Transverse colon (tissue), 4 donors: ENCODE measurements around the gene PPFIA3. TPM values are rescaled to one million over a fixed set of nuclear protein-coding genes. Genes with fewer than 3 reads are reported as not detected.

ENCODE experiments used
- DNase-seq: peaks from one replicate; pipeline ENCODE4 v3.0.0-alpha.2; 2019
- H3K27ac ChIP-seq, 4 donors: fragments of 200-600 bp; sonication (generic); 2 replicates each; pipeline ENCODE4 v1.5.1; 2016 to 2018; ENCODE audit warnings: inconsistent platforms in 4 of 4
- H3K27me3 ChIP-seq: fragments of 200-600 bp; sonication (generic); 2 replicates; pipeline ENCODE4 v1.5.1; 2017; ENCODE audit warnings: inconsistent platforms
- H3K36me3 ChIP-seq, 4 donors: fragments of 200-600 bp; sonication (generic); 2 replicates each; pipeline ENCODE4 v1.5.1; 2017 to 2019; ENCODE audit warnings: inconsistent platforms in 4 of 4
- H3K4me1 ChIP-seq, 4 donors: fragments of 200-600 bp; sonication (generic); 2 replicates each; pipeline ENCODE4 v1.5.1; 2017 to 2020; ENCODE audit warnings: inconsistent platforms in 4 of 4
- H3K4me3 ChIP-seq, 4 donors: fragments of 200-600 bp; sonication (generic); 1 replicate in 1 of 4; 2 replicates in 3 of 4; pipeline versions ENCODE4 v1.5.1 to v1.6.1; 2017 to 2019; ENCODE audit warnings: inconsistent platforms in 4 of 4
- H3K9me3 ChIP-seq, 2 donors: fragments of 200-600 bp; sonication (generic); 2 replicates each; pipeline ENCODE4 v1.5.1; 2017 to 2019; ENCODE audit warnings: inconsistent platforms in 2 of 2
- CTCF ChIP-seq, 5 experiments: fragments of 200-600 bp in 3 of 5; fragments of 450-650 bp in 2 of 5; sonication (generic) in 3 of 5; IDR thresholded peaks; 1 replicate in 2 of 5; 2 replicates in 3 of 5; pipeline ENCODE4 v1.5.1; 2016 to 2017; ENCODE audit warnings: antibody characterized with exemption in 5 of 5, inconsistent platforms in 3 of 5, mild to moderate bottlenecking in 2 of 5, moderate library complexity in 1 of 5
- EP300 ChIP-seq: sonication (generic); formaldehyde crosslinking; IDR thresholded peaks from one replicate; pipeline ENCODE4 v1.6.1; 2017; ENCODE audit warnings: antibody characterized with exemption, low read depth
- POLR2A ChIP-seq: fragments of 450-650 bp; IDR thresholded peaks from one replicate; pipeline ENCODE4 v1.6.1; 2016; ENCODE audit warnings: antibody characterized with exemption, mild to moderate bottlenecking, moderate library complexity
- POLR2AphosphoS5 ChIP-seq, 3 donors: sonication (generic); formaldehyde crosslinking; IDR thresholded peaks; one replicate each; pipeline ENCODE4 v1.6.1; 2016; ENCODE audit warnings: antibody characterized with exemption in 3 of 3
- WGBS, 2 donors: methylation state at CpG; one replicate each; pipeline ENCODE4 v1.1.5; 2018; ENCODE audit warnings: low coverage in 1 of 2; 5-methylcytosine and 5-hydroxymethylcytosine counted together
- in situ Hi-C, 4 donors: fragments of 200-750 bp; cut with MboI; loops; one replicate each; pipeline versions ENCODE4 v1.15.0 to v1.15.1; 2017; ENCODE audit warnings: low sequenced_read_pairs in 3 of 4, low pct_ligation_motif_present in 1 of 4, low pct_unique_long_range_greater_than_20kb in 1 of 4
- intact Hi-C: fragments of 100-400 bp; cut with DNase I; formaldehyde crosslinking; loops from one replicate; pipeline ENCODE4 v1.15.1; 2023; ENCODE audit warnings: low total_unique reads
- total RNA-seq, 4 donors: library from RNA; depleted of rRNA; stranded (reverse); fragments of >200 nt; gene quantifications; one replicate each; pipeline ENCODE4 v1.1.0, GENCODE V29; 2016

Gene PPFIA3
- total RNA-seq, 4 donors from 2014 or later = 18.6 to 106 (median 19.9) TPM

- peaks cover 0 to 3% (median 0%) of the 10 kb centered on the region in 4 donors for H3K4me1 ChIP-seq
- no peaks in the 10 kb centered on the region for H3K27me3 ChIP-seq
- H3K27ac ChIP-seq = no peak overlapping the region
- in situ Hi-C loops (loop anchor here (5.0 to 25.0 kb wide), 4 partner anchors 50 to 128 kb away; no protein-coding TSS in a partner anchor), intact Hi-C loops (loop anchor here (5.0 kb wide), 2 partner anchors 53 to 108 kb away; no protein-coding TSS in a partner anchor)
- H3K36me3 ChIP-seq = peaks cover 0 to 59% (median 29%) of the 10 kb centered on the region in 4 donors
- H3K9me3 ChIP-seq = no peaks in the 10 kb centered on the region
- WGBS, 2 donors = 79 to 83% methylated on average over 14 to 23 of the region's 23 CpGs
- no peak for TF ChIP-seq POLR2AphosphoS5 (IDR thresholded peaks at IDR 0.05)
- no peak for TF ChIP-seq POLR2A
- TF ChIP-seq CTCF (IDR thresholded peaks at IDR 0.05) = no peak
- no peak for TF ChIP-seq EP300
- DNase-seq = no peak
- H3K4me3 ChIP-seq = no peak overlapping the region
Measured at GRCh38 chr19:49094505-49095482, 24.6 kb upstream of the PPFIA3 start.

GRCh38 chr19:49097453-49098288, 21.7 kb upstream of the PPFIA3 start:
- no peak overlapping the region for H3K27ac ChIP-seq
- peaks cover 0 to 57% (median 24%) of the 10 kb centered on the region in 4 donors for H3K36me3 ChIP-seq
- in situ Hi-C loops = loop anchor here (10.0 to 25.0 kb wide), 3 partner anchors 47 to 115 kb away; no protein-coding TSS in a partner anchor
- intact Hi-C loops = loop anchor here (5.0 kb wide), 2 partner anchors 50 to 105 kb away; no protein-coding TSS in a partner anchor
- no peak for TF ChIP-seq POLR2A
- no peak for TF ChIP-seq EP300
- TF ChIP-seq CTCF (IDR thresholded peaks at IDR 0.05) = peak; percentile 96 to 100 (median 99)
- peak in 1 of 3 donors; percentile 9 for TF ChIP-seq POLR2AphosphoS5 (IDR thresholded peaks at IDR 0.05)
- no peaks in the 10 kb centered on the region for H3K9me3 ChIP-seq
- WGBS, 2 donors = 47 to 52% methylated on average over 3 to 8 of the region's 8 CpGs
- no peak overlapping the region for H3K4me3 ChIP-seq
- H3K27me3 ChIP-seq = no peaks in the 10 kb centered on the region
- H3K4me1 ChIP-seq = peaks cover 0 to 3% (median 0%) of the 10 kb centered on the region in 4 donors
- peak; percentile 77 for DNase-seq

GRCh38 chr19:49098795-49099194, 20.5 kb upstream of the PPFIA3 start:
- TF ChIP-seq CTCF (IDR thresholded peaks at IDR 0.05) = no peak
- no peak for DNase-seq
- in situ Hi-C loops = loop anchor here (10.0 to 25.0 kb wide), 3 partner anchors 46 to 114 kb away; no protein-coding TSS in a partner anchor
- intact Hi-C loops = loop anchor here (5.0 kb wide), 2 partner anchors 49 to 104 kb away; no protein-coding TSS in a partner anchor
- H3K9me3 ChIP-seq = no peaks in the 10 kb centered on the region
- H3K27ac ChIP-seq = no peak overlapping the region
- 57 to 90% methylated on average over 2 to 4 of the region's 4 CpGs for WGBS, 2 donors
- no peak overlapping the region for H3K4me3 ChIP-seq
- peaks cover 0 to 63% (median 21%) of the 10 kb centered on the region in 4 donors for H3K36me3 ChIP-seq
- peaks cover 0 to 3% (median 0%) of the 10 kb centered on the region in 4 donors for H3K4me1 ChIP-seq
- no peaks in the 10 kb centered on the region for H3K27me3 ChIP-seq
